OCI-LY3 (cell line): ENCODE data around the gene CDC42EP5.

Experiments
- EZH2phosphoT487 ChIP-seq: fragments of 200-600 bp; shearing (Covaris generic); IDR thresholded peaks from 2 replicates; pipeline ENCODE4 v1.6.1; 2018; ENCODE audit warnings: antibody characterized with exemption, mixed run types, low read depth
- TF ChIP-seq, protein P1 (sequence below): fragments of 200-600, 300-600 bp; sonication (generic); IDR thresholded peaks from 2 replicates; pipeline ENCODE4 v1.5.1; 2014; ENCODE audit warnings: antibody characterized with exemption, low read length, low read depth

GRCh38 chr19:54484451-54484850 is 11.4 kb upstream of the CDC42EP5 start:
- TF ChIP-seq, protein P1, sequence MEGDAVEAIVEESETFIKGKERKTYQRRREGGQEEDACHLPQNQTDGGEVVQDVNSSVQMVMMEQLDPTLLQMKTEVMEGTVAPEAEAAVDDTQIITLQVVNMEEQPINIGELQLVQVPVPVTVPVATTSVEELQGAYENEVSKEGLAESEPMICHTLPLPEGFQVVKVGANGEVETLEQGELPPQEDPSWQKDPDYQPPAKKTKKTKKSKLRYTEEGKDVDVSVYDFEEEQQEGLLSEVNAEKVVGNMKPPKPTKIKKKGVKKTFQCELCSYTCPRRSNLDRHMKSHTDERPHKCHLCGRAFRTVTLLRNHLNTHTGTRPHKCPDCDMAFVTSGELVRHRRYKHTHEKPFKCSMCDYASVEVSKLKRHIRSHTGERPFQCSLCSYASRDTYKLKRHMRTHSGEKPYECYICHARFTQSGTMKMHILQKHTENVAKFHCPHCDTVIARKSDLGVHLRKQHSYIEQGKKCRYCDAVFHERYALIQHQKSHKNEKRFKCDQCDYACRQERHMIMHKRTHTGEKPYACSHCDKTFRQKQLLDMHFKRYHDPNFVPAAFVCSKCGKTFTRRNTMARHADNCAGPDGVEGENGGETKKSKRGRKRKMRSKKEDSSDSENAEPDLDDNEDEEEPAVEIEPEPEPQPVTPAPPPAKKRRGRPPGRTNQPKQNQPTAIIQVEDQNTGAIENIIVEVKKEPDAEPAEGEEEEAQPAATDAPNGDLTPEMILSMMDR: no peak
- no peak for TF ChIP-seq EZH2phosphoT487
